DND-41 (cell line): ENCODE data around the gene NAALAD2.
A peak's percentile ranks its signal among the peaks of the same experiment; 100 is the strongest.

Experiments
- ATAC-seq: fragments of 200-7000 bp; cut with Tn5 transposase; 3 replicates; pipeline ENCODE4 v1.9.1; 2021; ENCODE audit warnings: low read depth; ENCODE audit not compliant: insufficient read depth
- DNase-seq: peaks from one replicate; pipeline ENCODE4 v3.0.0-alpha.2; 2020
- H2AFZ ChIP-seq: 2 replicates; pipeline ENCODE4 v1.6.0; 2012; ENCODE audit warnings: low read depth, low read length
- H3K27ac ChIP-seq: 2 replicates; pipeline ENCODE4 v1.5.1; 2012; ENCODE audit warnings: low read length, inconsistent platforms
- H3K27me3 ChIP-seq: fragments of 200-600 bp; sonication (generic); 2 replicates; pipeline ENCODE4 v1.6.0; 2012; ENCODE audit warnings: low read length, mild to moderate bottlenecking, inconsistent platforms; ENCODE audit not compliant: insufficient read depth, poor library complexity
- H3K36me3 ChIP-seq: 2 replicates; pipeline ENCODE4 v1.5.1; 2012; ENCODE audit warnings: low read length, inconsistent platforms; ENCODE audit not compliant: insufficient read depth
- H3K4me1 ChIP-seq: 2 replicates; pipeline ENCODE4 v1.5.1; 2012; ENCODE audit warnings: mild to moderate bottlenecking, low read length; ENCODE audit not compliant: insufficient read depth
- H3K4me2 ChIP-seq: 2 replicates; pipeline ENCODE4 v1.6.0; 2012; ENCODE audit warnings: mild to moderate bottlenecking, moderate library complexity, low read length, inconsistent platforms; ENCODE audit not compliant: insufficient read depth
- H3K4me3 ChIP-seq, 2 experiments: fragments of 200-600 bp in 1 of 2; shearing (Covaris generic) in 1 of 2; 2 replicates each; pipeline ENCODE4 v1.5.1; 2012 to 2016; ENCODE audit warnings: inconsistent platforms in 2 of 2, low read length in 2 of 2, mild to moderate bottlenecking in 2 of 2, low read depth in 1 of 2, moderate library complexity in 1 of 2
- H3K79me2 ChIP-seq: 2 replicates; pipeline ENCODE4 v1.6.0; 2012; ENCODE audit warnings: low read length, inconsistent platforms; ENCODE audit not compliant: insufficient read depth
- H3K9ac ChIP-seq: 2 replicates; pipeline ENCODE4 v1.6.0; 2012; ENCODE audit warnings: low read depth, mild to moderate bottlenecking, inconsistent platforms, low read length, moderate library complexity
- H3K9me3 ChIP-seq: 2 replicates; pipeline ENCODE4 v1.5.1; 2012; ENCODE audit warnings: low read length, moderate library complexity, mild to moderate bottlenecking, inconsistent platforms; ENCODE audit not compliant: insufficient read depth, severe bottlenecking
- H4K20me1 ChIP-seq: 2 replicates; pipeline ENCODE4 v1.6.0; 2012; ENCODE audit warnings: low read length; ENCODE audit not compliant: insufficient read depth
- EZH2 ChIP-seq: IDR thresholded peaks from 3 replicates; pipeline ENCODE4 v1.6.1; 2012; ENCODE audit warnings: borderline replicate concordance, low read depth, mild to moderate bottlenecking, moderate library complexity, low read length, inconsistent platforms; ENCODE audit not compliant: severe bottlenecking
- TF ChIP-seq, protein P1 (sequence below): IDR thresholded peaks from 2 replicates; pipeline ENCODE4 v1.5.1; 2012; ENCODE audit warnings: borderline replicate concordance, low read length, moderate library complexity, mild to moderate bottlenecking; ENCODE audit not compliant: poor library complexity, severe bottlenecking; ENCODE audit errors: extremely low read depth

The NAALAD2 gene

GRCh38 chr11:90223248-90223585 is 88.8 kb downstream of the NAALAD2 start:
- TF ChIP-seq, protein P1, sequence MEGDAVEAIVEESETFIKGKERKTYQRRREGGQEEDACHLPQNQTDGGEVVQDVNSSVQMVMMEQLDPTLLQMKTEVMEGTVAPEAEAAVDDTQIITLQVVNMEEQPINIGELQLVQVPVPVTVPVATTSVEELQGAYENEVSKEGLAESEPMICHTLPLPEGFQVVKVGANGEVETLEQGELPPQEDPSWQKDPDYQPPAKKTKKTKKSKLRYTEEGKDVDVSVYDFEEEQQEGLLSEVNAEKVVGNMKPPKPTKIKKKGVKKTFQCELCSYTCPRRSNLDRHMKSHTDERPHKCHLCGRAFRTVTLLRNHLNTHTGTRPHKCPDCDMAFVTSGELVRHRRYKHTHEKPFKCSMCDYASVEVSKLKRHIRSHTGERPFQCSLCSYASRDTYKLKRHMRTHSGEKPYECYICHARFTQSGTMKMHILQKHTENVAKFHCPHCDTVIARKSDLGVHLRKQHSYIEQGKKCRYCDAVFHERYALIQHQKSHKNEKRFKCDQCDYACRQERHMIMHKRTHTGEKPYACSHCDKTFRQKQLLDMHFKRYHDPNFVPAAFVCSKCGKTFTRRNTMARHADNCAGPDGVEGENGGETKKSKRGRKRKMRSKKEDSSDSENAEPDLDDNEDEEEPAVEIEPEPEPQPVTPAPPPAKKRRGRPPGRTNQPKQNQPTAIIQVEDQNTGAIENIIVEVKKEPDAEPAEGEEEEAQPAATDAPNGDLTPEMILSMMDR = no peak
- TF ChIP-seq EZH2 = no peak
- no peaks in the 10 kb centered on the region for H3K9me3 ChIP-seq
- ATAC-seq (peak; percentile 80), DNase-seq (no peak)
- peak overlapping the region; percentile 93 for H2AFZ ChIP-seq
- peaks cover 12% of the 10 kb centered on the region for H3K36me3 ChIP-seq
- peak overlapping the region; percentile 83 for H3K4me2 ChIP-seq
- peak overlapping the region; percentile 53 to 83 for H3K4me3 ChIP-seq
- H3K79me2 ChIP-seq = peaks cover 57% of the 10 kb centered on the region
- peaks cover 49% of the 10 kb centered on the region for H3K4me1 ChIP-seq
- H3K27me3 ChIP-seq = no peaks in the 10 kb centered on the region
- H3K9ac ChIP-seq = peak overlapping the region; percentile 66
- peak overlapping the region; percentile 84 for H3K27ac ChIP-seq
- peaks cover 40% of the 10 kb centered on the region for H4K20me1 ChIP-seq

GRCh38 chr11:90228056-90228455 is 93.6 kb downstream of the NAALAD2 start:
- no peak for DNase-seq
- H3K9me3 ChIP-seq = no peaks in the 10 kb centered on the region
- H3K4me3 ChIP-seq = no peak overlapping the region
- H3K36me3 ChIP-seq = no peaks in the 10 kb centered on the region
- peaks cover 9% of the 10 kb centered on the region for H3K79me2 ChIP-seq
- H3K4me2 ChIP-seq = no peak overlapping the region
- H3K4me1 ChIP-seq = peaks cover 18% of the 10 kb centered on the region
- peaks cover 6% of the 10 kb centered on the region for H3K27me3 ChIP-seq
- H3K27ac ChIP-seq = no peak overlapping the region
- TF ChIP-seq, protein P1 = no peak
- TF ChIP-seq EZH2 = no peak
- H3K9ac ChIP-seq = no peak overlapping the region
- no peaks in the 10 kb centered on the region for H4K20me1 ChIP-seq
- ATAC-seq = no peak
- H2AFZ ChIP-seq = no peak overlapping the region

DNA sequence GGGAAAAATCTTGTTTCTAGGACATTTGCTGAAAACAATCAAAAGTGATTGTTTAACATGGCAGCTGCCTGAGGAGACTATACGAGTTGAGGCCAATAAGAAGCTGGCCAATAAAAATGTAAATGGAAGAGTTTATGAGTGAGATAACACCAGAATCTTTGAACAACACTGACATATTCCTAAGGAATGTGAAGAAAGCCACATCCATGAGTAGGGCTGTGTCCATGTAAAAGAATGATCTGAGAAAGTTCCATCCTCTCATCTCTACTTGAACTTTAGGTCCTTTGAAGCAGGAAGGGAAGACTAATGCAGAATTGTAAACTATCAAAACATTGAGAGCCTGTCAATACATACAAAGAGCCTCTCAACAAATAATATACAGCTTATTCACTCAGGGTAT is 95.3 kb downstream of the NAALAD2 start:
- H3K4me1 ChIP-seq = peaks cover 4% of the 10 kb centered on the region; the same call in 1 of the 2 replicates
- H3K79me2 ChIP-seq = no peaks in the 10 kb centered on the region
- no peaks in the 10 kb centered on the region for H4K20me1 ChIP-seq
- H3K36me3 ChIP-seq = no peaks in the 10 kb centered on the region
- no peaks in the 10 kb centered on the region for H3K9me3 ChIP-seq
- H2AFZ ChIP-seq = no peak overlapping the region
- TF ChIP-seq, protein P1 = no peak
- TF ChIP-seq EZH2 = no peak
- no peak overlapping the region for H3K27ac ChIP-seq
- no peak overlapping the region for H3K9ac ChIP-seq
- H3K4me2 ChIP-seq = no peak overlapping the region
- ATAC-seq (no peak), DNase-seq (no peak)
- no peak overlapping the region for H3K4me3 ChIP-seq
- H3K27me3 ChIP-seq = peaks cover 10% of the 10 kb centered on the region

DNA sequence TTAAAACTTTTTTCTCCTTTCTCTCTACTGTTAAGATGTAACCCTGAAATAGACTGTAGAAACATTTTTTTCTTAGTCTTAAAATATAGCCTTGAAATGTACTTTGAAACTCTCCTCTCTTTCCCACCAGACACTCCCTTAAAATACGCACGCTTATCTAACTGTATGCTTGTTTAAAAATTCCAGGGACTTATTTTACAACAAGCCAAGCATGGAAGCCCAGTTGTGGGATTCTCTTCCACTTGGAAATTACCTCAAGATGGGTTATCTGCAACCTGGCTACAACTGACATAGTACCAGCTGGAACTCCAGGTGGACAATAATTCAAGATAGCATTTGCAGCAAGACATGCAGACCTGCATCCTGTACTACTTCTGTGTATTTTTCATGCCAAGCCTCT is 100.5 kb downstream of the NAALAD2 start:
- Histone ChIP-seq H3K4me1 (no peaks in the 10 kb centered on the region), H2AFZ (no peak overlapping the region), H3K9ac (no peak overlapping the region), H3K27ac (no peak overlapping the region), H3K79me2 (no peaks in the 10 kb centered on the region), H3K36me3 (no peaks in the 10 kb centered on the region), H4K20me1 (no peaks in the 10 kb centered on the region), H3K9me3 (no peaks in the 10 kb centered on the region), H3K4me3 (no peak overlapping the region), H3K4me2 (no peak overlapping the region), H3K27me3 (peaks cover 10% of the 10 kb centered on the region)
- TF ChIP-seq EZH2 = no peak
- TF ChIP-seq, protein P1 = no peak
- DNase-seq = no peak
- no peak for ATAC-seq
